GM21619 (cell line): Measurements from ENCODE around the gene ZNF93.
"Not testable (repeated sequence)": the region's sequence is repeated elsewhere in the genome, so short reads cannot be mapped to it uniquely, and the experiment has no call there.

ENCODE experiments used
- ATAC-seq: cut with Tn5 transposase; IDR thresholded peaks from one replicate; pipeline ENCODE4 v1.9.1; 2021; ENCODE audit not compliant: unreplicated experiment

Gene ZNF93

DNA sequence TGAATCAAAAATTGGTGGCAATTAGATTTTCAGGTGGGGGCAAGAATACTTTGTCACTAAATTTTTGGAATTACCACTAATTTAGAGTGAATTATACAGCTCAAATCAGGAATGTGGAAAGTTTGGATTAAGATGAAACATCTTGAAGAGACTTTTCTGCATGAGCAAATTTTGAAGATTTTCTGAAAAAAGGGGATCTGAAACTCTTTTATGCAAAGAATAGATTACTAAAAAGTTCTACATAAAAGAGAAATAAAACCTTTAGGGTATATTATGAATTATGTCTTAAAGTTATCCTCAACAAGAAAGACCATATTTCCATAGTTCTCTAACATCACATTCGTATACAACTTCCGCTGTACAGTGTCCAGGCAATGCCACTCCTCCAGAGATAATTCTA is 36.7 kb downstream of the ZNF93 start:
- ATAC-seq: no peak

DNA sequence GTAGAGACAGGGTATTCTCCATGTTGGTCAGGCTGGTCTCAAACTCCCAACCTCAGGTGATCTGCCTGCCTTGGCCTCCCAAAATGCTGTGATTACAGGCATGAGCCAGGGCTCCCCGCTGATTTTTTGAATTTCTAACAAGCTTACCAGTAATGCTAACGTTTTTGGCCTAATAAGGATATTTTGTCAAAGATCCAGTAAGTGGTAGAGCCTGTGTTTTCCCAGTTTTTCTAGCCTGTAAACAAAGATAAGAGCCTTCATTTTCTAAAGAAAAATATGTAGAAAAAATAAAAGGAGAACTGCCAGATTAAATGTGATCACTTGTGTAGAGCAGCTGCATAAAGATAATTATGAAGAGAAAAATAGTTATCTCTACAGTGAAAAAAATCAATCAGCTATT is 37.7 kb downstream of the ZNF93 start:
- ATAC-seq: no peak

DNA sequence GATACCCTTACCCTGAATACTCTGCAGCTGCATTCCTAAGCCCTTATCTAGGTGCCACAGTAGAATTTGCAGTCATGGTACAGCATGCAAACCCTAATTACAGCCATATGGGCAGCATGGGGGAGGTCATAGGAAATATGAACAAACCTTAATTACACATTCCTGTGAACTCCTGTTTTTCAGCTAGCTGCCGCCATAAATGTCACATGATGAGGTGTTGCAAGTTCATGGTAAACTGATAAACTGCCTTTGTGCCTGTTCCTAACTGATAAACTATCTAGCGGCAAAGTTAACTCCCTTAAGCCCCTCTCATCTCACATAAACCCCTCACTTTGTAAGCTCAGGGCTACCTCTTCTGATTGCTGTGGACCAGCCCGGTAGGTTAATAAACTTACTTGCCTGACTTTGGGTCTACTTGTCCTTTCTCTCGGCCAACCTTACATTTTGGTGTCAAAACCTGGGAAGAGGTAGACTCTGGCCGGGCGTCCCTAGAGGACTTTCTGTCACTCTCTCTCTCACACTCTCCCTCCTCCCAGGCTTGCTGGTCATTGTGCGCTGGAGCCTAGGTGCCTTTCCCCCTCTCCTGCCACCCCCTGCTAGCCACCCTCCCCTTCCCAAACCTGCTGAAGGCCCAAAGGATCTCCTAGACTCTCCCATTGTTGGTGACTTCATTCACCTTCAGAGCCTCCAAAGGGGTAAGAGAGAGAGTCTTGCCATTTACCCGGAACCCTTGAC is 43.3 kb downstream of the ZNF93 start:
- no peak for ATAC-seq

DNA sequence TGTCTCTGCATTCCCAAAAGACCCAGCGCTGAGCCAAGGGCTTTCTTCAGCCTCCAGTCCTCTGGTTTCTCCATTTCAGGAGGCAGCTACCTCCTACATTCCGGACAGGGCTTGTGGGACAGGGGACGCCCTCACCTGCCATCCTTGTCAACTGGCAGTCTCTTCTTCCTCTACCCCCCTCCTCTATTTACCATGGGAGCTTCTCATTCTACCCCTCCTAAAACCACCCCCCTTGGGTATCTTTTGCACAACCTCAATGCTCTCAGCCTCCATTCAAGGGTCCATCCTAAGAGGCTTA is 43.8 kb downstream of the ZNF93 start:
- ATAC-seq: no peak

GRCh38 chr19:19946226-19946625 is 45.5 kb downstream of the ZNF93 start:
- ATAC-seq: no peak

- ATAC-seq: no peak
Observed at GRCh38 chr19:19948800-19949199, 48.1 kb downstream of the ZNF93 start.

- ATAC-seq: no peak
Observed at GRCh38 chr19:19955208-19955607, 54.5 kb downstream of the ZNF93 start.

- no peak for ATAC-seq
Observed at GRCh38 chr19:19956434-19957075, 55.8 kb downstream of the ZNF93 start.

DNA sequence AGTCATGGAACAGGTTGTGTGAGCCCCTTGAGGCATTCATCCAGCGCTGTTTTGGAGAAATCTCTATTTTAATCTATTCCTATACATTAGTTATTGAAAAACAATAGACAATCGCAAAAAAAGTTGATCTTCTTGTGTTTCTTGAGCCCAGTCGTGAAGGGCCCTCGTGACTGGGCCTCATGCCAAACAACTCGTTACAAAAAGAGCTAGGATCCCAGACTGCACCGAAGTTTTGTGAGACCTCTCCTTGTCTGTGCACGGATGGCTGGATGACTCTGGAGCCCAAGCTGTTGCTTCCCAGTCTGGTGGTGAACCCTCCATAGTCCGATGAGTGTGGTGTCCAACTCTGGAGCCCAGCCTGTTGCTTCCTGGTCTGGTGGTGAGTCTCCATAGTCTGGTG is 57.0 kb downstream of the ZNF93 start:
- not testable (repeated sequence) for ATAC-seq

DNA sequence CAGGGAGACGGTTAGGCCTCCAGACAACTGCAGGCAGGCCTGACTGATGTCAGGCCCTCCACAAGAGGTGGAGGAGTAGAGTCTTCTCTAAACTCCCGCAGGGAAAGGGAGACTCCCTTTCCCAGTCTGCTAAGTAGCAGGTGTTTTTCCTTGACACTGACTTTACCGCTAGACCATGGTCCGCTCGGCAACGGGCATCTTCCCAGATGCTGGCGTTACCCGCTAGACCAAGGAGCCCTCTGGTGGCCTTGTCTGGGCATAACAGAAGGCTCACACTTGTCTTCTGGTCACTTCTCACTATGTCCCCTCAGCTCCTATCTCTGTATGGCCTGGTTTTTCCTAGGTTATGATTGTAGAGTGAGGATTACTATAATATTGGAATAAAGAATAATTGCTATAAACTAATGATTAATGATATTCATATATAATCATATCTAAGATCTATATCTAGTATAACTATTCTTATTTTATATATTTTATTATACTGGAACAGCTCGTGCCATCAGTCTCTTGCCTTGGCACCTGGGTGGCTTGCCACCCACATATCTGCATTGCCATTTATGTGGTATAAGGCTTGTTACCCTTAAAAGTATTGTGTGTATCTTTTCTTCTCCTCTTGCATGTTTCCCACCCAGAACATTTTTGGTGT is 58.5 kb downstream of the ZNF93 start:
- ATAC-seq: not testable (repeated sequence)

- ATAC-seq: no peak
Observed at GRCh38 chr19:19964416-19964815, 63.7 kb downstream of the ZNF93 start.

GRCh38 chr19:19966126-19966525 is 65.4 kb downstream of the ZNF93 start:
- ATAC-seq: not testable (repeated sequence)

DNA sequence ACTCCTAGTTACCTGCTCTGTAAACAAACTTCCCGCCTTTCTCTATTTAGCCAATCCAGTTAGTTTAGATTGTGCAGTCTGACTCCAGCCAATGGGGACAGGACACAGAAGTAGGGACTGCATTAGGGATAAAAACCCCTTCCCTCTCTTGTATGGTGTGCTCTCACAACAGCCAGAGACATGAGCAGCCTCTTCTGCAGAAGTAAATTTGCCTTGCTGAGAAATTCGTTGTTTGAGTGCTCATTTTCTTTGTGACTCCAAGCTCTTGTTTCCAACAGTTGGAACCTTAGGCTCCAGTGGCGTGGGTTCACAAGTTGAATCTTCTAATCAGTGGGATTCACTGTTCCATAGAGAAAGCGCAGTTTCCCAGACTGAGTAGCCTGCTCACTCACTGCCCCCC is 66.1 kb downstream of the ZNF93 start:
- no peak for ATAC-seq
